ENCODE results near the gene RALB.
A peak's percentile ranks its signal among the peaks of the same experiment; 100 is the strongest.

GRCh38 chr2:120289221-120289906 is 36.7 kb downstream of the RALB start:
- TF ChIP-seq CTCF (IDR thresholded peaks at IDR 0.05) (0 out of 2 replicates have a peak, but pooled peaks have one; percentile 11), ZFX (IDR thresholded peaks at IDR 0.05; ENCODE audit: borderline replicate concordance) (no peak)
